Stimulated activated CD8-positive, alpha-beta memory T cell treated with anti-CD3 and anti-CD28 coated beads, Interleukin-12 subunit alpha, Interleukin-12 subunit beta, amount 100 ng/mL, for 4 hours (primary cell): ENCODE results near the gene CYP3A7.
"Not testable (repeated sequence)": the region's sequence is repeated elsewhere in the genome, so short reads cannot be mapped to it uniquely, and the experiment has no call there.

Experiments
- DNase-seq: peaks from one replicate; pipeline ENCODE4 v3.0.0-alpha.2; 2020; ENCODE audit warnings: low read depth

CYP3A7 gene

GRCh38 chr7:99734987-99735386 is at the start of gene CYP3A7:
TSS of gene CYP3A7 (minus strand) at chr7:99735196. CDS start at chr7:99735093, 103 bp downstream.
- no peak for DNase-seq

DNA sequence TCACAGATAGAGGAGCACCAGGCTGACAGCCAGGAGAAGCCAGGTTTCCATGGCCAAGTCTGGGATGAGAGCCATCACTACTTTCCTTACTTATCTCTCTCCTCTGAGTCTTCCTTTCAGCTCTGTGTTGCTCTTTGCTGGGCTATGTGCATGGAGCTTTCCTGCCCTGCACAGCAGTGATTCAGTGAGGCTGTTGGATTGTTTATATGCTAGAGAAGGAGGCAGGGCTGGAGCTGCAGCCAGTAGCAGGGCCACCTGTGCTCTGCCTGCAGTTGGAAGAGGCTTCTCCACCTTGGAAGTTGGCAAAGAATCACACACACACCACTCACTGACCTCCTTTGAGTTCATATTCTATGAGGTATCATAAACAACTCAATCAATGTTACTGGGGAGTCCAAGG is 49.0 kb upstream of the CYP3A7 start, which contains the start of gene CYP3A4:
CYP3A4 (minus strand) TSS at position 178 of the 400 bp plus-strand sequence; CDS start at position 75, 103 bp downstream.
- no peak for DNase-seq

- no peak for DNase-seq
Measured at GRCh38 chr7:99782012-99782953, 47.3 kb upstream of the CYP3A7 start.

DNA sequence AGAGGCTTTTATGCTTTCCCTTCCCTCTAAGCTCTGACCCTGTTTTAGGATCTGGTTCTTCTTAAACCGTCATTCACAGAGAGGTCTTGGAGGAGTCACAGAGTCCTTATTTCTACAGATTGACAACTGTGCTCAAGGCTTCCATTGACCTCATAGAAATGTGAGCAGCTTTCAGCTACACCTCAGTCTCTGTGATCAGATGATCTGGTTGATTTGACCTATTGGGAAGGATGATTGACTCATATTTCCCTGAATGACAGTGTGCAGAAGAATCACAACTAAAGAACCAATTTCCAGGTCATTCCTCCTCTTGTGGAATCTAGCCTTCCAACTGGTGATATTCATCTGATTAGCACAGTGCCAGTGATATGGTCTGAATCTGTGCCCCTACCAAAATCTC is 45.6 kb upstream of the CYP3A7 start:
- DNase-seq, result no peak

- no peak for DNase-seq
Measured at GRCh38 chr7:99779949-99780348, 45.0 kb upstream of the CYP3A7 start.

DNA sequence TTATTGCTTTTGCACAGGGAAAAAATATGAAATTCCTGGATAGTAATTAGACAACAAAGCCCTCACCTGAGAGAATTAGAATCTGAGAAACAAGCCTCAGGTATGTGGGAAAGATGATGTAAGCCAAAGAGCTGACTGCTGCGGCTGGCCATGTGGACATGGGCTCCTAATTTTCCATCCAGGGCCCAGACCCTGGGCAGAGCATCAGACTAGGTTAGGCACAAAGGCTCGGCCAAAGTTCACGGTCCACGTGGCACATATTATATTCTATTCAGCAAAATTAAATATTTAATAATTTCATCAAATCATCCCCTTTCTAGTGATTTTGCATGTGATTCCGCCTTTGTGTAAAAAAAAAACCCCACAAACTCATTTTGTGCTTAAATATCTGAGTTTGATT is 43.9 kb upstream of the CYP3A7 start:
- no peak for DNase-seq

DNA sequence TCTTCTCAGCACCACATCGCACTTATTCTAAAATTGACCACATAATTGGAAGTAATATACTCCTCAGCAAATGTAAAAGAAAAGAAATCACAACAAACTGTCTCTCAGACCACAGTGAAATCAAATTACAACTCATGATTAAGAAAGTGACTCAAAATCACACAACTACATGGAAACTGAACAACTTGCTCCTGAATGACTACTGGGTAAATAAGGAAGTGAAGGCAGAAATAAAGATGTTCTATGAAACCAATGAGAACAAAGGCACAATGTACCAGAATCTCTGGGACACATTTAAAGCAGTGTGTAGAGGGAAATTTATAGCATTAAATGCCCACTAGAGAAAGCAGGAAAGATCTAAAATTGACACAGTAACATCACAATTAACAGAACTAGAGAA is 38.4 kb upstream of the CYP3A7 start:
- not testable (repeated sequence) for DNase-seq

- no peak for DNase-seq
Measured at GRCh38 chr7:99772565-99772964, 37.6 kb upstream of the CYP3A7 start.

DNA sequence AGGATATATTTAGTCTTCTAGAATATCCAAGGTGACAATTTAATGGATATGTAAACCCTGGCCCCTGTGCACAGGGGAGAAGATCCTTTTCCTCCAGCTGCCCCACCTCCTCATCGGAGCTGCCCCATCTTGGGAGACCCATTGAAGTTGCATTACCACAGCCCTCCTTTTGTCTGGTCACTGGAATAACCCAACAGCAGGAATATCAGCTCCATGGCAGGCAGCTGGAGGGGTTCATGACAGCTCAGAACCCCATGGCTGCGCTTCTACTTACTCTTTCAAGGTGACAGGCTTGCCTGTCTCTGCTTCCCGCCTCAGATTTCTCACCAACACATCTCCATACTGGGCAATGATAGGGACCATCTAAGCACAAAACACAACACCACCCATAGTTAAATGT is 34.5 kb upstream of the CYP3A7 start:
- not testable (repeated sequence) for DNase-seq

DNA sequence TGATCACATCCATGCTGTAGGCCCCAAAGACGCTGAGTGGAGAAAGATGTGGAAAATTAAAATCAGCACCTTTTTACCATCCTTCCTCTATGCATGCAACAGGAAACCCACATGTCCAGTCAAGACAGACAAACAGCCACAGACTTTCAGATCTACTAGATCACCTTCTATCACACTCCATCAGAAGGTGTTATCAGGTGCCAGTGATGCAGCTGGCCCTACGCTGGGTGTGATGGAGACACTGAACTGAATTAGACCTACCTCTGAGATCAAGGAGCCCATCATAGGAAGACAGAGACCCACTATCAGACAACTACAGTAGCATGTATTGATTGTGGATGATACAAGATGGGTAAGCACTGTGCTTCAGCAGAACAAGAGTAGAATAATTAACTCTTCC is 33.5 kb upstream of the CYP3A7 start:
- no peak for DNase-seq

GRCh38 chr7:99767662-99768061 is 32.7 kb upstream of the CYP3A7 start:
- DNase-seq, result no peak

- no peak for DNase-seq
Measured at GRCh38 chr7:99766484-99767099, 31.6 kb upstream of the CYP3A7 start.

GRCh38 chr7:99764478-99764877 is 29.5 kb upstream of the CYP3A7 start:
- no peak for DNase-seq

GRCh38 chr7:99762680-99763327 is 27.8 kb upstream of the CYP3A7 start:
- DNase-seq, result no peak

- no peak for DNase-seq
Measured at GRCh38 chr7:99755085-99755484, 20.1 kb upstream of the CYP3A7 start.

DNA sequence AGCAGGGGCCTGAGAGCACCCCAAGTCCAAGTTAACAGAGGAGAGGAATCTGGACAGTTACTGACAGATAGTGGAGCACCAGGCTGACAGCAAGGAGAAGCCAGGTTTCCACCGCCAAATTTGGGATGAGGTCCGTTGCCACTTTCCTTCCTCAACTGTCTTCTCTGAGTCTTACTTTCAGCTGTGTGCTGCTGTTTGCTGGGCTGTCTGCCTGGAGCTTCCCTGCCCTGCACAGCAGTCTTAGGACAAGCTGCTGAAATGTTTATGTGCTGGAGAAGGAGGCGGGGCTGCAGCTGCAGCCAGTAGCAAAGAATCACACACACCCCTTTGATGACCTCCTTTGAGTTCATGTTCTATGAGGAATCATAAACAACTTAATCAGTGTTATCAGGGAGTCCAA is 17.4 kb upstream of the CYP3A7 start:
- DNase-seq, result no peak

GRCh38 chr7:99751322-99752052 is 16.5 kb upstream of the CYP3A7 start:
- DNase-seq, result not testable (repeated sequence)

DNA sequence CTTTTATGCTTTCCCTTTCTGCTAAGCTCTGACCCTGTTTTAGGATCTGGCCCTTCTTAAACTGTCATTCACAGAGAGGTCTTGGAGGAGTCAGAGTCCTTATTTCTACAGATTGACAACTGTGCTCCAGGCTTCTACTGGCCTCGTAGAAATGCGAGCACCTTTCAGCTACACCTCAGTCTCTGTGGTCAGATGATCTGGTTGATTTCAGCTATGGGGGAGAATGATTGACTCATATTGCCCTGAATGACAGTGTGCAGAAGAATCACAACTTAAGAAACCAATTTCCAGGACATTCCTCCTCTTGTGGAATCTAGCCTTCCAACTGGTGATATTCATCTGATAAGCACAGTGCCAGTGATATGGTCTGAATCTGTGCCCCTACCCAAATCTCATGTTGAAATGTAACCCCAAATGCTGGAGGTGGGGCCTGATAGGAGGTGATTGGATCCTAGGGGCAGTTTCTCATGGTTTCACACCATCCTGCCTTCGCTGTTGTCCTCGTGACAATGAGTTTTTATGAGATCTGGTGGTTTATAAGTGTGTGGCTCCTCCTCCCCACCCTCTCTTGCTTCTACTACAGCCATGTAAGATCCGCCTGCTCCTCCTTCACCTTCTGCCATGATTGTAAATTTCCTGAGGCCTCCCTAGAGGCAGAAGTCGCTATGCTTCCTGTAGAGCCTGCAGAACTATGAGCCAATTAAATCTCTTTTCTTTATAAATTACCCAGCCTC is 14.0 kb upstream of the CYP3A7 start:
- no peak for DNase-seq

- DNase-seq, result not testable (repeated sequence)
Measured at GRCh38 chr7:99746915-99747314, 11.9 kb upstream of the CYP3A7 start.

GRCh38 chr7:99745395-99745794 is 10.4 kb upstream of the CYP3A7 start:
- not testable (repeated sequence) for DNase-seq

GRCh38 chr7:99742737-99743394 is 7.9 kb upstream of the CYP3A7 start:
- DNase-seq, result no peak
